Adipose tissue (tissue), 3 donors: ENCODE data around the gene ZNF576. TPM values are rescaled to one million over a fixed set of nuclear protein-coding genes. Genes with fewer than 3 reads are reported as not detected.
"Not testable (repeated sequence)": the region's sequence is repeated elsewhere in the genome, so short reads cannot be mapped to it uniquely, and the experiment has no call there.

Experiments used
- H3K27ac ChIP-seq: one replicate; pipeline ENCODE4 v1.5.1; 2013; ENCODE audit warnings: low read depth, low read length
- WGBS, 3 donors: extraction: QIAGEN DNeasy Blood & Tissue Kit; methylation state at CpG; one replicate each; pipeline ENCODE4 v1.1.7; 2013; 5-methylcytosine and 5-hydroxymethylcytosine counted together
- polyA plus RNA-seq, 3 donors: library from polyadenylated mRNA; stranded (reverse); fragments of 200-250 nt; gene quantifications; one replicate each; pipeline ENCODE4 v1.2.3, GENCODE V29; 2013
- donor health status: healthy with polysubstance abuse.
- donor health status: Bipolar disorder and iron deficiency.
- donor health status: healthy.

The ZNF576 gene
- polyA plus RNA-seq, 3 donors, result 10.4 to 15.4 (median 12.3) TPM

DNA sequence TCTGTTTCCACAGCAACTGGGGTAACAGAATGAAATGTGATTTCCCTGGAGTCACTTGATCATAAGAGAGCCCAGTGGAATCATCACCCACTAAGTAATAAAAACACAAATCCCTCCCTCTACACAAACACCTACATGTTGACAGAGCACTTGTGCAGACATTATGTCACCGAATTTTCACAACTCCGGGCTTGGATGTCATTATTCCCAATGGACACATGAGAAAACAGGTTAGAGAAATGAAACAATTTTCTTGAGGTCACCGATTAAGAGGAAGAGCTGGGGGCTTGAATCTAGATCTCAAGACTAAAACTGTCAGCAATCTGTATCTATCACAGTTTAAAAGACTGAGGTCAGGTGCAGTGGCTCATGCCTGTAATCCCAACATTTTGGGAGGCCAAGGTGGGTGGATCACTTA lies 24.2 kb upstream of the ZNF576 start:
- WGBS, 3 donors, result 76 to 88% (median 78%) methylated on average over 3 of the region's 3 CpGs
- no peak overlapping the region for H3K27ac ChIP-seq

DNA sequence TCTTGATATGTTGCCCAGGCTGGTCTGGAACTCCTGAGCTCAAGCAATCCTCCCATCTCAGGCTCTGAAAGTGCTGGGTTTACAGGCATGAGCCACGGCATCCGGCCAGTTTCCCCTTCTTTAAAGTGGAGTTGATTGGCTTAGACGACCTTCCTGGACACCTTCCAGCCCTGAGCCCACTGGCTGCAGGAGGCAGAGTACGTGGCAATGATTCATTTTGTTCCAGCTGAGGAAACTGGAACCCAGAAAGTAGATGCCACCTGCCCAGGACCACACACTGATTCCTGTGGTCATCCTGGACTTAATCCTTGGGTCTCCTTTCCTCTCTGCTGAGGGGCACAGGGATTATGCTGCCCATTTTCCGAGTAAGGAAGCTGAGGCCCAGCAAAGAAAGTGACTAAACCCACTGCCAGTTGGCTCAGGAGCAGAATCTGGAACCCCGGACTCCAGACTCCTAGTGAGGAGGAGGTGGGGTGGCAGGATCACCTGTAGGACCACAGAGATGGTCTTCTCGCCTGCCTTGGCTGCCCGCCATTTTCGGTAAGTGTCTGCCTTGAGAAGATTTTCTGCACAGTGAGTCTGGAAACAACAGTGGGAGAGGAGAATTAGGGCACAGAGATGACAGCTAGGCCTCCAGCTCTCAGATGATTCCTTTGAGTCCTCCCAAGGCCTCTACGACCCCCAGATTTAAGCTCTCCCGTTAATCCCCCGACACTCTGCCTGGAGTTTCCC lies 21.8 kb upstream of the ZNF576 start:
- no peak overlapping the region for H3K27ac ChIP-seq
- 29 to 33% (median 31%) methylated on average over 12 of the region's 12 CpGs for WGBS, 3 donors

DNA sequence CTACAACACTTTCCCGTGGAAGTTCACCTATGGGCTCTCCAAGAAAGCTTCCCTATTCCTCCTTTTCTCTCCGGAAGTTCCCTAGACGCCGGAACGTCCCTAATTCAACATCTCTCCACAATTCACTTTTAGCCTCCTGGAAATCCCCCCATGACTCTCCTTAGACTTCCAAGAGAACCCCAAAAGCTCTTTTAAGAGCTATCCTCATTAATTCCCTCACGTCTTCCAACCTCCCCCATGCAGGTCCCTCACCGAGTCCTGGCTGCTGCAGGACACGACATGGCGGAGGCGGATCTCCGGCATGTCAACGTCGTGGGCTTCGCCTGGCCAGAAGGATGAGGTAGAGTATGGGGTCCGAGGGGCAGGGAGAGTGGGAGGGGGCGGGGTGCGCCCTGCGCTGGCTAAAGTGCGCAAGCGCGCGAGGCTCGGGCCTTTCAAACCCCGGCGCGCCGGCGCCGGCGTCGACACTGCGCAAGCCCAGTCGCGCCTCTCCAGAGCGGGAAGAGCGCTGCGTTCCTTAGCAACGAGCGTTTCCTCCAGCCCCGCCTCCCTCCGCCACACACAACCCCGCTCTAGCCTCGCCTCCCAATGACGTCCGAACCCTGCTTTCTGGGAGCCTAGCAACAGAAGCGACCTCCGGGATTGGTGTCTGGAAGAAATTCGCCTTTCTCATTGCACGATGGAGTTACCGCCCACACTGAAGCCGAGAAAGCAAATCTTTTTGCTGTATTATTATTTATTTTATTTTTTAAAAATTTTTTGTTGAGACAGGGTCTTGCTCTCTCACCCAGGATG lies 21.0 kb upstream of the ZNF576 start, which contains the start of the genes PINLYP and XRCC1:
Gene PINLYP (plus strand): TSS at position 646 of the 795 bp plus-strand sequence. CDS start 1,391 bp downstream, outside the sequence.
Gene XRCC1 (minus strand): TSS at position 372 of the 795 bp plus-strand sequence. CDS start 69 bp downstream, at position 303.
- no peak within 1 kb of the TSS for H3K27ac ChIP-seq
- 0 to 1% (median 0%) methylated on average over 51 of the region's 51 CpGs for WGBS, 3 donors

DNA sequence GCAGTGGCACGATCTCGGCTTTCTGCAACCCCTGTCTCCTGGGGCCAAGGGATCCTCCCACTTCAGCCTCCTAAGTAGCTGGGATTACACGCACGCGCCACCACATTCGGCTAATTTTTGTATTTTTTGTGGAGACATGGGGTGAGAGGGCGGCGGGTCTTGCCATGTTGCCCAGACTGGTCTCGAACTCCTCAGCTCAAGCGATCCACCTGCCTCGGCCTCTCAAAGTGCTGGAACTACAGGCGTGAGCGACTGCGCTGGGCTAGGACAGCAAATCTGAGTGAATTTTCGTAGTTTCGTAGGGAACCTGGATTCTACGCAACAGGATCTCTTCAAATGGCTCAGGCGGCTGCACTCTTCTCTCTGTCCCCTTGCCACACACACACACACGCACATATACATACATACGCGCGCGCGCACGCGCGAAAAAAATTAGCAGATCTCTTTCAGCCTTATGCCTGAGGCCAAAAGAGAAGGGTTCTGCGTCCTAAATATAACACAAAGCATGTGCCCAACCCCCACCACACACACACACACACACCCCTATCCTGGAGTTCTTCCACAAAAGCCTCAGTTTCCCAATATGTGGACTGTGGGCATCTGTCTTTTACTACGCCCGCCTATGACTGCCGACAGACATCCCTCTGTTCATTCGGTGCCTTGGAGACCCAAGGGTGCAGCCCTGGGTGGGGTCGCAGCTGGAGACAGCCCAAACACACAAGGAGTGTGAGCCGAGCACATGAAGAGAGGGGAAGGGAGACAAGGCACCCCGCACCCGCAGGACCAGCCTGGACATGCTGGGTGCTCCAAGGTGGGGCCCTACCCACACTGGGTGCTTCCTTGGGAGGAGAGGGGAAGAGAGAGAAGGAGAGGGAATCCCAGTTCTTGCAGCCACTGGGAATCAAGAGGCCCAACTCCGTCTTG lies 20.2 kb upstream of the ZNF576 start:
- no peak overlapping the region for H3K27ac ChIP-seq
- WGBS, 3 donors, result 61 to 70% (median 69%) methylated on average over 37 of the region's 37 CpGs

DNA sequence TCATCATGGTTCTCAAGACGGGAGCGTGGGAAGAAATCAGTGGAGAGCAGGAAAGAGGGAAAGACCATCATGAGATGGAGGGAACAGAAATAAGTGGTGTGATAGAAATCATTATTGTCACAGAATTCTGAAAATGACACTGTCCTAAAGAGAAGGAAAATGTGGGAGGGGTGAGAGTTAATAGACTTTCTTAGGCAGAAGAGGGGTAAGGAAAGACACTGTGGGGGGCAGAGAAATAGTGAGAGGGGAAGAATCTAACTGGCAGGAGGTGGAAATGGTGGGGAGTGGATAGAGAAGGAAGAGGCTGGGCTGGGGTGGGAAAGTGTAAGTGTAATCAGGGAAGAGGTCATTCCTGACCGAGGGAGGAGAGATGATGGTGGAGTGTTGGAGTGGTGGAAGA lies 17.6 kb upstream of the ZNF576 start:
- WGBS, 3 donors, result 71 to 86% (median 81%) methylated on average over 3 of the region's 3 CpGs
- H3K27ac ChIP-seq, result no peak overlapping the region

DNA sequence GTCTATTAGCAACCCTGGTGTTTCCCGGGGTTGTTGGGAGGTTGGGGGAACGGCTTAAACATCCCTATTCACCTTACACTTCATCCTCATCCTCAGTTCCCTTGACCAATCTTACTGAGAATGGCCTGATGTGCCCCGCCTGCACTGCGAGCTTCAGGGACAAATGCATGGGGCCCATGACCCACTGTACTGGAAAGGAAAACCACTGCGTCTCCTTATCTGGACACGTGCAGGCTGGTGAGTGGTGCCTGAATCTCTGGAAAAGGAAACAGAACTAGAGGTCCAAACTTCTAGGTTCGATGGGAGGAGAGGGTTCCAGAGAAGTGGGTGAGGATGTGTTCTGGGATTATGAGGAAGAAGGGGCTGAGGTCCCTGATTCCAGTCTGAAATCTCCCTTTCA lies 14.9 kb upstream of the ZNF576 start:
- H3K27ac ChIP-seq, result no peak overlapping the region
- 56 to 71% (median 63%) methylated on average over 7 of the region's 7 CpGs for WGBS, 3 donors

DNA sequence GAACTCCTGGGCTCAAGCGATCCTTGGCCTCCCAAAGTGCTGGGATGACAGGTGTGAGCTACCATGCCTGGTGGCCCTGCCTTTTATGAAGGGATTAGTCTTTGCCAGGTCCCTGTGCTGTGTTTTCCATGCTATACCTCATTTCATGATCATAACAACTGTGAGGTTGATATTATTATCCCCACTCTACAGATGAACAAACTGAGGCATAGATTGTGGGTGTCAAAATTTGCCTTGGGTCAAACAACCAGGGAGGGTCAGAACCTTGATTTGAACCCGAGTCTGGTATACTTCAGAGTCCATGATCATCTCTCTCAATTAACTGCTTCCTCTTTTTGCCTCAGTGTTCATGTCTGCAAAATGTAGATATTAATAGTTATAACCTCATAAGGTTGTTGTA lies 13.9 kb upstream of the ZNF576 start:
- no peak overlapping the region for H3K27ac ChIP-seq
- 87 to 97% (median 92%) methylated on average over 2 of the region's 2 CpGs for WGBS, 3 donors

DNA sequence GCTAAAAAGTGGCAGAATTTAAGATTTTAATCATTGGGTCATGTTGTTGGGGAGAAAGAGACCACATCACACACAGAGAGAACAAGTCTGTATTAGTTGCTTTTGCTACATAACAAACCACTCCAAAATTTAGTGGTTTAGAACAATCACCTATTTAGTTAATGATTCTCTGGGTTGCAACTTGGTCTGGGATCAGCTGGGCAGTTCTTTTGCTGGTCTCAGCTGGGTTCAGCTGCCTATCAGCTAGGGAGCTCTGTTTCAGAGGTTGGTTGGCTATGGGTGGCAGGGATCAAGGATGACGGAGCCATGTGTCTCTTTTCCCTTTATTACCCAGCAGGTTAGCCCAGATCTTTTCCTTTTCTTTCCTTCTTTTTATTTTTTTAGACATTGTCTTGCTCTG lies 11.9 kb upstream of the ZNF576 start:
- WGBS, 3 donors, result 64 to 98% (median 96%) methylated on average over 1 of the region's 1 CpG
- no peak overlapping the region for H3K27ac ChIP-seq

DNA sequence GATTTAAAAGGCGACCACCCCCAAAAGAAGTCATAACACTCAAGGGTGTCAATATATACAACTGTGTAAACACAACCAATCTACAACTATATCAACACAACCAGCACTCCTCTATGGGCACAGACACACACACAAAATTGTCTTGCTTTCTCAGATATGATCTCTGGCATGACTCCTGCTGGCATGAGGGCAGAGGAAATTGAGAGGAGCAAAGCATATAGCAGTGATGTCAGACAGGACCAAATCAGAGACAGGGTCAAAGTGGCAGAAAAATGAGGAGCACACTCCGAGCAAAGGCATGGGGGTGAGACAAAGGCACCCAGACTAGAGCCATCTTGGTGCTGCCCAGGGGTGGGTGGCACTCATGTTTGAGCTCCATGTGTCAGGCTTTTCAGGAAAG lies 10.0 kb upstream of the ZNF576 start:
- WGBS, 3 donors, result 70 to 94% (median 87%) methylated on average over 2 of the region's 2 CpGs
- H3K27ac ChIP-seq, result no peak overlapping the region

DNA sequence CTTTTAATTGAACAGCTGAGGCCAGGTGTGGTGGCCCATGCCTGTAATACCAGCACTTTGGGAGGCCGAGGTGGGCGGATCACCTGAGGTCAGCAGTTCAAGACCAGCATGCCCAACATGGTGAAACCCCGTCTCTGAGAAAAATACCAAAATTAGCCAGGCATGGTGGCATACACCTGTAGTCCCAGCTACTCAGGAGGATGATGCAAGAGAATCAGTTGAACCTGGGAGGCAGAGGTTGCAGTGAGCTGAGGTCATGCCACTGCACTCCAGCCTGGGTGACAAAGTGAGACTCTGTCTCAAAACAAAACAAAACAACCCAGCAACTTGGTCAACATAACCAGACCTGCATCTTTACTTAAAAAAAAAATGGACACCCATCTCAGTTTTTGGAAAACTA lies 9.4 kb upstream of the ZNF576 start:
- 96 to 100% (median 97%) methylated on average over 3 of the region's 3 CpGs for WGBS, 3 donors
- not testable (repeated sequence) for H3K27ac ChIP-seq

DNA sequence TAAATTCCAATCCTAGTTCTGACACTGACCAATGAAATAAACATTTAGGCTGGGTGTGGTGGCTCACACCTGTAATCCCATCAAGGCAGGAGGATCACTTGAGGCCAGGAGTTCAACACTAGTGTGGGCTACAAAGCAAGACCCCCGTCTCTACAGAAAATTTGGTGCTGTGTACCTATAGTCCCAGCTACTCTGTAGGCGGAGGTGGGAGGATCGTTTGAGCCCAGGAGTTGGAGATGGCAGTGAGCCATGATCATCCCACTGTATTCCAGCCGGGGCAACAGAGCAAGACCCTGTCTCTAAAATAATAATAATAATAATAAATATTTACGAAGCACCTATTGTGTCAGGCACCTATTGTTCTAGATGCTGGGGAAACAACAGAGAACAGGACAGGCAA lies 7.1 kb upstream of the ZNF576 start:
- no peak overlapping the region for H3K27ac ChIP-seq
- WGBS, 3 donors, result 87 to 89% (median 88%) methylated on average over 5 of the region's 5 CpGs

DNA sequence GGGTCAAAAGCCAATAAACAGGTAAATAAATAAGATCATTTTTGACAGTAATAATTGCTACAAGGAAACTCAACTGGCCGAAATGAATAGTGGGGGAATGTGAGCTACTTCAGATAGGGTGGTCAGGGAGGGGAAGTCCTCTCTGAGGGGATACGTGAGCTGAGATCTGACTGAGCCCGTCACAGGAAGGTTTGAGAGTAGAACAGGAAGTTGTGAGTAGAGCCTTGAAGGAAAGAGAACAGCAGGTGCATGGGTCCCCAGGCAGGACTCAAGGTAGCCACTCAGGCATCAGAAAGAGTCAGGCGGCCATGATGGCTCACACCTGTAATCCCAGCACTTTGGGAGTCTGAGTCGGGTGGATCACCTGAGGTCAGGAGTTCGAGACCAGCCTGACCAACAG lies 6.7 kb upstream of the ZNF576 start:
- H3K27ac ChIP-seq, result no peak overlapping the region
- 70 to 84% (median 70%) methylated on average over 6 of the region's 6 CpGs for WGBS, 3 donors

DNA sequence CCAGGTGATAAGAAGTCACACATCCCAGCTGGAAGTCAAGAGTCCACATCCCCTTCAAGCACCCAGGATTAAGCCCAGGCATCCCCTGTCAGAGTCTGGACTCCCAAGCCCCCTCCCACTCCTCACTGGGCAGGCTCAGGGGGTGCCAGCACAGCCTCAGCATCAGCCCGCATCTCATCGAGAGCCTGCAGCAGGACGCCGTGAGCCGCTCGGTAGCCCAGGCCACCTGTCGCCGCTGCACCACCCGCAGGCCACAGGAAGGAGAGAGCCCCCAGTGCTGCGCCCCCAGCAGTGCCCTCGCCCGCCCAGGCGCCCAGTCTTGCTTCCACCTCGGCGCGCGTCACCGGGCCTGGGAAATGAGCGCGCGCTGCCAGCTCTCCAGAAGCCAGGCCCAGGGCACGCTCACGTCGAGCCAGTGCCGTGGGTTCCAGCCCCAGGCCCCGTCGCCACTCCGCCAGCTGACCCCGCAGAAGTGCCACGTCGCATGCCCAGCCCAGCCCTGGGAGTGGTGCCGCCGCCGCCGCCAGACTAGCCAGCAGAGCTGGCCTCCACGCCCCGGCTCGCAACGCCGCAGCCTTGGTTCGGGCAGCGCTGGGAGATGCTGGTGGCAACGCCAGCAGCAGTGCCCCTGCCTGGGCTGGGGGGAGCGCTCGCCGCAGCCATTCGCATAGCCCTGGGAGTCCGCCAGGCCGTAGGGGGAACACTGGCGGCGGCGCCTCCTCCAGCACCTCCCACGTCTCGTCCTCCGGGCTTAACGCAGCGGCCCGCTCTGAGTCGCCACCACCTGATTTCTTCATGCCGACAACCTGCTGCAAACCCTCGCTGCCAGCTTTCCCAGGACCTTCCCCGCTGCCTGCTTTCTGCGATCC lies 4.3 kb upstream of the ZNF576 start:
- H3K27ac ChIP-seq, result no peak overlapping the region
- WGBS, 3 donors, result 95 to 97% (median 95%) methylated on average over 52 to 63 of the region's 63 CpGs

DNA sequence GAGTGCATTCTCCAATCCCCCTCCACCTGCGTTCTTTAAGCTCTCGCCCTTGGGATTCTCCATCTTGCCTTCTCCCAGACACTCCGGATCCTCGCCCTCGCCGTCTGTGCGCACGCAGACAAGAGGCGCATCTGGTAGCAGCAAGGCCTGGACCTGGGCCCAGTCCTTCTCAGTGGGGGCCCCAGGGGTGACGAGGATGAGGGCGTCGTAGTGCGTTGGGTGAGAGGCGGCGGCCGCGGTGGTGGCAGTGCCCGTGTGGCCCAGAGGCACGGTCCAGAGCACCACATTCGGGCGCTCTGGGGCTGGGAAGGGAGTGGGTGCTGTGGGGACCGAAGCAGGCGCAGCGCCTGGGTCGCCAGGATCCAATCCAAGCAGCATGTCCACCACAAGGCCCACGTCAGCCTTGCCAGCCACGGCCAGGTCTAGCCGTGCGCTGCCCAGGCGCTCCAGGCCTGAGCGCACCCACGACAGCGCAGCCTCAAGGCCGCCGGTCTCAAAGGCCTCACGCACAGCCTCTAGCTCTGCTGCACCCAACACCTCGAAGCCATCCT lies 3.5 kb upstream of the ZNF576 start:
- no peak overlapping the region for H3K27ac ChIP-seq
- WGBS, 3 donors, result 95 to 97% (median 96%) methylated on average over 33 to 37 of the region's 37 CpGs

DNA sequence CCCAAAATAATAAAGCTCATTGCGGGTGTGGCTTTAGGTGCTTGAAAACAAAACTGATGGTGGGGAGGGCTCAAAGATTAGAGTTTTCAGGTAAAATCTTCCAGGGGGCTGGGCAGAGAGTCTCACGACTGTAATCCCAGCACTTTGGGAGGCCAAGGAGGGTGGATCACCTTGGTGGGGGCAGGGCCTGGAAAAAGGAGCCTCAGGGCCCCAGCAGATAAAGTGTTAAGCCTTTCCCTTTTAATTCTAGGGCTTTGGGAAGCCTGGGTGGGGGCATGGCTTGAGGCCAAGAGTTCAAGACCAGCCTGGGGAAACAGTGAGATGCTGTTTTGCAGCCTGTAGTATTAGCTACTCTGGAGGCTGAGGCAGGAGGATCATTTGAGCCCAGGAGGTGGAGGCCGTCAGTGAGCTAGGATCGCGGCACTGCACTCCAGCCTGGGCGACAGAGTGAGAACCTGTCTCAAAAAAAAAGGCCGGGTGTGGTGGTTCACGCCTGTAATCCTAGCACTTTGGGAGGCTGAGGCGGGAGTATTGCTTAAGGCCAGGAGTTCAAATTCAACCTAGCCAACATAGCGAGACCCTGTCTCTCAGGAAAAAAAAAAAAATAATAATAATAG lies 2.2 kb upstream of the ZNF576 start:
- no peak overlapping the region for H3K27ac ChIP-seq
- WGBS, 3 donors, result 86 to 92% (median 92%) methylated on average over 10 of the region's 10 CpGs

DNA sequence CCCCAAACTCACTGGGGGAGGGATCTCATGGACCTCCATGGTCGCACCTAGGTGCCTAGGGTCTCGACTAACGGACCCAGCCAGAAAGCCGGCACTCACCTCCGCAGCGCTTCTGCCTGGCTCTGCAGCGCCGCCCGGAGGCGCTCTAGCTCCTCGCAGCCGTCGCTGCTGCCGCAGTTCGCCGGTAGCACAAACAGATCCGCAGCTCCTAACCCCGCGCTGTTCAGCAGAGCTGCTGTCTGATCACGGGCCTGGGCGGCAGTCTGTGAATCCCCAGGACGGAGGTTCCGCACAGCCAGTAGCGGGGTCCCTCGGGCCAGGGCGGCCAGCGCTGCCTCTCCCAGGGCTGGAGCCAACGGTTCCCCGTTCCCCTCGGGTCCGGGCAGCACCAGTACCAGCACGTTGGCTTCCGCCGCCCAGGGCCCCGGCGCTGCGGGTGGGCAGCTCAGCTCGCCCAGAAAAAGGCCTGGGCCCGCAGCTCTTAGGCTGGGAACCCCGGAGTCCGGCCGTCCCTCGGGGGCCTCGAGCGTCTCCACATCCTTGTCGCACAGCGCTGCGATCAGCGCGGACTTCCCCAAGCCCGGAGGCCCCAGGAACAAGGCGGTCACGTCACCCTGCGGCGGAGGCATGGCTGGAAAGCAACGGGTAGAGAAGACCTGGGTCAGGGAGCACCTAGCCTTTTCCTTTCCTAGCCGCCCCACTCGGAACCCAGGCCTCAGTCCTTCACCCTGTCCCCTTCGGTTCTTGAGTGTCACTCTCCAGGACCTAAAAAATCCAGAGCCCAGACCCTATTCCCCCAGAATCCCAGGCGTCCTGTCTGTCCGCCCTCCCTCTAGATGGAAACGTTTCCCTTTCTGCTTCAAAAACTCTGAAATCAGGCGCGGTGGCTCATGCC lies 1.4 kb upstream of the ZNF576 start:
- H3K27ac ChIP-seq, result no peak overlapping the region
- 1 to 2% (median 1%) methylated on average over 60 to 64 of the region's 64 CpGs for WGBS, 3 donors
